ENCODE measurements around the gene COL6A2. TPM values are rescaled to one million over a fixed set of nuclear protein-coding genes. Genes with fewer than 3 reads are reported as not detected.
A peak's percentile ranks its signal among the peaks of the same experiment; 100 is the strongest.

COL6A2 gene
- total RNA-seq, 1 donor from 2014 or later = 114 TPM

- H3K4me1 Mint-ChIP-seq (ENCODE audit: unreplicated experiment) = peaks cover 20% of the 10 kb centered on the region
- TF ChIP-seq CTCF (conservative IDR thresholded peaks at IDR 0.05) = no peak
- H3K36me3 Mint-ChIP-seq = no peaks in the 10 kb centered on the region
- H3K4me3 Mint-ChIP-seq = no peak overlapping the region
- peaks cover 21% of the 10 kb centered on the region for H3K9me3 Mint-ChIP-seq
- peak; percentile 36 for DNase-seq (ENCODE audit: extremely low spot score, unreplicated experiment)
- H3K27me3 Mint-ChIP-seq = peaks cover 17% of the 10 kb centered on the region
- H3K27ac Mint-ChIP-seq = no peak overlapping the region
Measured at GRCh38 chr21:46062471-46063211, 35.3 kb upstream of the COL6A2 start.

- TF ChIP-seq CTCF (conservative IDR thresholded peaks at IDR 0.05) = no peak
Measured at GRCh38 chr21:46063227-46063626, 34.7 kb upstream of the COL6A2 start.

GRCh38 chr21:46063734-46064680 is 33.9 kb upstream of the COL6A2 start:
- peak; percentile 66 for DNase-seq (ENCODE audit: extremely low spot score, unreplicated experiment)
- no peak overlapping the region for H3K27ac Mint-ChIP-seq
- peaks cover 16% of the 10 kb centered on the region for H3K9me3 Mint-ChIP-seq
- peaks cover 20% of the 10 kb centered on the region for H3K4me1 Mint-ChIP-seq (ENCODE audit: unreplicated experiment)
- no peak for TF ChIP-seq CTCF (conservative IDR thresholded peaks at IDR 0.05)
- H3K4me3 Mint-ChIP-seq = no peak overlapping the region
- H3K27me3 Mint-ChIP-seq = peaks cover 13% of the 10 kb centered on the region
- no peaks in the 10 kb centered on the region for H3K36me3 Mint-ChIP-seq

More at GRCh38 chr21:46063227-46063626, 34.7 kb upstream of the COL6A2 start:
- Mint-ChIP-seq H3K27me3 (peaks cover 17% of the 10 kb centered on the region), H3K27ac (no peak overlapping the region), H3K36me3 (no peaks in the 10 kb centered on the region), H3K4me3 (no peak overlapping the region), H3K9me3 (peaks cover 21% of the 10 kb centered on the region), H3K4me1 (ENCODE audit: unreplicated experiment) (peaks cover 20% of the 10 kb centered on the region)
- no peak for DNase-seq (ENCODE audit: extremely low spot score, unreplicated experiment)

- Mint-ChIP-seq H3K27me3 (peaks cover 13% of the 10 kb centered on the region), H3K27ac (no peak overlapping the region), H3K36me3 (no peaks in the 10 kb centered on the region), H3K4me1 (ENCODE audit: unreplicated experiment) (peaks cover 25% of the 10 kb centered on the region), H3K4me3 (no peak overlapping the region), H3K9me3 (peaks cover 12% of the 10 kb centered on the region)
- TF ChIP-seq CTCF (conservative IDR thresholded peaks at IDR 0.05) = no peak
- DNase-seq (ENCODE audit: extremely low spot score, unreplicated experiment) = peak; percentile 68
Measured at GRCh38 chr21:46064870-46065214, 33.1 kb upstream of the COL6A2 start.

GRCh38 chr21:46065215-46065913 is 32.5 kb upstream of the COL6A2 start:
- peak; percentile 62 for DNase-seq (ENCODE audit: extremely low spot score, unreplicated experiment)

More at GRCh38 chr21:46065215-46065913, 32.5 kb upstream of the COL6A2 start:
- Mint-ChIP-seq H3K4me3 (peak overlapping the region; percentile 45), H3K36me3 (no peaks in the 10 kb centered on the region), H3K27ac (peak overlapping the region; percentile 70), H3K27me3 (peaks cover 13% of the 10 kb centered on the region), H3K4me1 (ENCODE audit: unreplicated experiment) (peaks cover 25% of the 10 kb centered on the region), H3K9me3 (peaks cover 12% of the 10 kb centered on the region)
- no peak for TF ChIP-seq CTCF (conservative IDR thresholded peaks at IDR 0.05)
